Thyroid gland (tissue), 4 donors: ENCODE measurements around the gene IFI27. TPM values are rescaled to one million over a fixed set of nuclear protein-coding genes. Genes with fewer than 3 reads are reported as not detected.

Experiments
- DNase-seq, 2 donors: peaks; one replicate each; pipeline ENCODE4 v3.0.0-alpha.2; 2019
- H3K27ac ChIP-seq, 3 donors: fragments of 200-600 bp; sonication (generic); 1 replicate in 2 of 3; 2 replicates in 1 of 3; pipeline ENCODE4 v1.5.1; 2016 to 2019; ENCODE audit warnings: mild to moderate bottlenecking in 1 of 3, moderate library complexity in 1 of 3
- H3K27me3 ChIP-seq: fragments of 200-600 bp; sonication (generic); one replicate; pipeline ENCODE4 v1.5.1; 2019
- H3K36me3 ChIP-seq, 2 donors: fragments of 200-600 bp; sonication (generic); one replicate each; pipeline ENCODE4 v1.5.1; 2016 to 2019
- H3K4me1 ChIP-seq, 2 donors: fragments of 200-600 bp; sonication (generic); one replicate each; pipeline ENCODE4 v1.5.1; 2017 to 2019
- H3K4me3 ChIP-seq, 3 donors: fragments of 200-600 bp; sonication (generic); replicated peaks in 1 of 3; 1 replicate in 2 of 3; 2 replicates in 1 of 3; pipeline ENCODE4 v1.5.1; 2016; ENCODE audit warnings: mild to moderate bottlenecking in 1 of 3
- H3K9me3 ChIP-seq: fragments of 200-600 bp; sonication (generic); one replicate; pipeline ENCODE4 v1.5.1; 2017
- POLR2A ChIP-seq, 2 donors: fragments of 450-650 bp; IDR thresholded peaks; one replicate each; pipeline ENCODE4 v1.6.1; 2017; ENCODE audit warnings: antibody characterized with exemption in 2 of 2, mild to moderate bottlenecking in 2 of 2, moderate library complexity in 1 of 2
- WGBS, 2 donors: methylation state at CpG; one replicate each; pipeline ENCODE4 v1.1.5; 2017; 5-methylcytosine and 5-hydroxymethylcytosine counted together
- intact Hi-C: fragments of 100-400 bp; cut with DNase I; formaldehyde crosslinking; loops from one replicate; pipeline ENCODE4 v1.15.1; 2023
- total RNA-seq, 4 donors: library from RNA; depleted of rRNA; stranded (reverse); fragments of >200 nt; gene quantifications; one replicate each; pipeline ENCODE4 v1.2.3, GENCODE V29; 2016
- TF ChIP-seq, protein P1 (sequence below), 6 experiments: fragments of 200-600 bp in 3 of 6; fragments of 450-650 bp in 3 of 6; sonication (generic) in 3 of 6; IDR thresholded peaks; one replicate each; pipeline ENCODE4 v1.5.1; 2016 to 2019; ENCODE audit warnings: antibody characterized with exemption in 6 of 6, mild to moderate bottlenecking in 2 of 6, inconsistent platforms in 1 of 6, moderate library complexity in 1 of 6

IFI27 gene
- total RNA-seq, 4 donors from 2014 or later, result 40.8 to 111 (median 81.3) TPM

DNA sequence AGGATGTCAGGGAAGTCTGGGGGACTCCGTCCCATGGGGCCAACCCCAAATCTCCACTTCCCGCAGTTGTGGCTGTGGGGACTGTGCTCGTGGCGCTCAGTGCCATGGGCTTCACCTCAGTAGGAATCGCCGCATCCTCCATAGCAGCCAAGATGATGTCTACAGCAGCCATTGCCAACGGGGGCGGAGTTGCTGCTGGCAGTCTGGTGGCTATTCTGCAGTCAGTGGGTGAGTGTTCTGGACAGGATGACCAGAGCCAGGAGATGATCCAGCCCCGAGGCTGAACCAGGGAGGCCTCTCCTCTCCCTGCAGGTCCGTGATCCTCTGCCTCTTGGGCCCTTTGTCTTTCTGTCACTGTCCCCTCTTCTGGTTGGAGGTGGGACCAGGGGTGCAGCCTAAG lies 8.8 kb upstream of the IFI27 start:
- no peaks in the 10 kb centered on the region for H3K9me3 ChIP-seq
- no peaks in the 10 kb centered on the region for H3K36me3 ChIP-seq
- no peak overlapping the region for H3K4me3 ChIP-seq
- H3K27ac ChIP-seq, result no peak overlapping the region
- TF ChIP-seq POLR2A (IDR thresholded peaks at IDR 0.05), result no peak
- TF ChIP-seq, protein P1, sequence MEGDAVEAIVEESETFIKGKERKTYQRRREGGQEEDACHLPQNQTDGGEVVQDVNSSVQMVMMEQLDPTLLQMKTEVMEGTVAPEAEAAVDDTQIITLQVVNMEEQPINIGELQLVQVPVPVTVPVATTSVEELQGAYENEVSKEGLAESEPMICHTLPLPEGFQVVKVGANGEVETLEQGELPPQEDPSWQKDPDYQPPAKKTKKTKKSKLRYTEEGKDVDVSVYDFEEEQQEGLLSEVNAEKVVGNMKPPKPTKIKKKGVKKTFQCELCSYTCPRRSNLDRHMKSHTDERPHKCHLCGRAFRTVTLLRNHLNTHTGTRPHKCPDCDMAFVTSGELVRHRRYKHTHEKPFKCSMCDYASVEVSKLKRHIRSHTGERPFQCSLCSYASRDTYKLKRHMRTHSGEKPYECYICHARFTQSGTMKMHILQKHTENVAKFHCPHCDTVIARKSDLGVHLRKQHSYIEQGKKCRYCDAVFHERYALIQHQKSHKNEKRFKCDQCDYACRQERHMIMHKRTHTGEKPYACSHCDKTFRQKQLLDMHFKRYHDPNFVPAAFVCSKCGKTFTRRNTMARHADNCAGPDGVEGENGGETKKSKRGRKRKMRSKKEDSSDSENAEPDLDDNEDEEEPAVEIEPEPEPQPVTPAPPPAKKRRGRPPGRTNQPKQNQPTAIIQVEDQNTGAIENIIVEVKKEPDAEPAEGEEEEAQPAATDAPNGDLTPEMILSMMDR (IDR thresholded peaks at IDR 0.05), result no peak
- intact Hi-C loops, result no loop called here
- WGBS, 2 donors, result 91 to 92% methylated on average over 6 to 10 of the region's 10 CpGs
- H3K27me3 ChIP-seq, result no peaks in the 10 kb centered on the region
- DNase-seq, result no peak
- no peaks in the 10 kb centered on the region for H3K4me1 ChIP-seq

DNA sequence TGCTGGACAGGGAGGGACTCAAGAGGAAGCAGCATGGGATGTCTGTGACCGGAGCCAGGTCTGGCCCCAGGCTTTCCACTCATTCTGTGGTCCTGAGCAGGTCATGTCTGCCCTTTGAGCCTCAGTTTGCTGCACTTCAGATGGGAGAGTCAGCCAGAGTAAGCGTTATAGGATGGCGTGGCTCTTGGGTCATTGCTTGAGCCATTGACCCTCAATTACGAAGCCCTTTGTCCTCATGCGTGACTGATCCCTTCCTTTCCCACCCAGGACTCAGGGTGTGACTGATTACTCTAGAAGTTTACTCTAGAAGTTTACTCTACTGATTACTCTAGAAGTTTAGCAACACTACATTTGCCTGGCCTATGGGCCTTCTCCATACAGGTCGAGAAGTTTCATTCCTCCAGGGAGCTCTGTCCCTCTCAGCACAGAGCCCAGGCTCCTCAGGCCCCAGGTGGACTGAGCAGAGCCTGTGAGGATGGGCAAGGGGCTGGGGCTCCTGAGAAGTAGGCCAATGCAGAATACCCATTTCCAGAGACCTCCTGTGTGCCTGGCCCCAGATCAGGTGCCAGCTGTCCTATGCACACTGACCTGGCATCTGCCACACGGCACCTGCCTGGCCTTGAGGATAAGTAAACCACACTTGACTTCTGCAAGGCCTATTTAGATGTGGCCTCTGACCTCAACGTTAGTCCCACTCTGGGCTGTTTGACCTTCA lies 7.6 kb upstream of the IFI27 start:
- Histone ChIP-seq H3K27me3 (no peaks in the 10 kb centered on the region), H3K9me3 (no peaks in the 10 kb centered on the region), H3K36me3 (no peaks in the 10 kb centered on the region), H3K4me1 (no peaks in the 10 kb centered on the region), H3K27ac (no peak overlapping the region), H3K4me3 (no peak overlapping the region)
- no peak for DNase-seq
- 90 to 93% methylated on average over 7 to 8 of the region's 8 CpGs for WGBS, 2 donors
- intact Hi-C loops, result no loop called here
- TF ChIP-seq, protein P1 (IDR thresholded peaks at IDR 0.05), result no peak
- TF ChIP-seq POLR2A (IDR thresholded peaks at IDR 0.05), result no peak

DNA sequence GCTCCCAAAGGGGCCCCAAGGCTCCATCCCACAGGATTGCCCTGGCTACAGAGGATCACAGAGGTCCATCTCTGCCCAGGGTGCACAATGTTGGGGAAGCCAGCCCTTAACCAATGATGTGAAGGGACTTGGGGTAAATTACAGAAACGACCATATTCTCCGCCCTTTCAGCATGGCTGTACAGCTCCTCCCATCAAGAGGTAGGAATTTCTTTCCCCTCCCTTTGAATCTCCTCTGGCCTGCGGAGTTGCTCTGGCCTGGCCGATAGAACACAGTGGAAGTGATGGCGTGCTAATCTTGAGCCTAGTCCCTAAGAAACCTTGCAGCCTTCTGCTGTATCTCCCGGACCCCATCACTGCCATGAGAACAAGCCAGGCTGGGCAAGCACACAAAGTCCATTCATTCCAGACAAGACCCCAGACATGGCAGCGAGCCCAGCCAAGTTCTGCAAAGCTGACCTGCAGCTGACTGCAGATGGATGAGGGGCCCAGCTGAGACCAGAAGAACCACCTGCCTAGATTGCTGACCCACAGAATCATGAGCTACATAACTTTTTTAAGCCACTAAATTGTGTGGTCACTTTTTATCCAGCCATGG lies 6.9 kb upstream of the IFI27 start:
- no peak for DNase-seq
- Histone ChIP-seq H3K9me3 (no peaks in the 10 kb centered on the region), H3K4me1 (no peaks in the 10 kb centered on the region), H3K27me3 (no peaks in the 10 kb centered on the region), H3K36me3 (no peaks in the 10 kb centered on the region), H3K4me3 (no peak overlapping the region), H3K27ac (no peak overlapping the region)
- 76 to 83% methylated on average over 7 of the region's 7 CpGs for WGBS, 2 donors
- TF ChIP-seq, protein P1 (IDR thresholded peaks at IDR 0.05), result no peak
- no peak for TF ChIP-seq POLR2A (IDR thresholded peaks at IDR 0.05)
- intact Hi-C loops, result no loop called here

DNA sequence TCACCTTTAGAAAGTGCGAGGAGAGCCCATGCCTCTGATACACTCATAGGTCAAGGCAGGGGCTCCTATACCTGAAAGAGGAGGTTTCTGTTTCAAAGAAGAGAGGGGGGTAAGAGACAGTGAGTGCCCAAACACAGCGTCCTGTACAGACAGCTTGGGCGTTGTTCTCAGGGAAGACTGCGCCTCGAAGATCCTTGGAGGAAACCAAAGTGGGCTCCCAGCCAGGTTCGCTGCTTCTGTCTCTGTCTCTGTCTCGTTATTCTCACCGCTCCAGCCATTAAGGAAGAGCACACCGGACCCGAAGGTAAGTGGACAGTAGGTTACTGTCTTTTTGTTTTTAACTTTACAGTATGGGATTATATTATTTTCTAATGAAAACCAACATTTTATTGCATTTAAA lies 5.8 kb upstream of the IFI27 start:
- no peak overlapping the region for H3K4me3 ChIP-seq
- no peaks in the 10 kb centered on the region for H3K36me3 ChIP-seq
- DNase-seq, result no peak
- TF ChIP-seq POLR2A (IDR thresholded peaks at IDR 0.05), result no peak
- TF ChIP-seq, protein P1 (IDR thresholded peaks at IDR 0.05), result no peak
- intact Hi-C loops, result no loop called here
- no peaks in the 10 kb centered on the region for H3K9me3 ChIP-seq
- no peak overlapping the region for H3K27ac ChIP-seq
- peaks cover 0 to 2% of the 10 kb centered on the region in 2 donors for H3K4me1 ChIP-seq
- 84 to 85% methylated on average over 10 of the region's 10 CpGs for WGBS, 2 donors
- H3K27me3 ChIP-seq, result no peaks in the 10 kb centered on the region

DNA sequence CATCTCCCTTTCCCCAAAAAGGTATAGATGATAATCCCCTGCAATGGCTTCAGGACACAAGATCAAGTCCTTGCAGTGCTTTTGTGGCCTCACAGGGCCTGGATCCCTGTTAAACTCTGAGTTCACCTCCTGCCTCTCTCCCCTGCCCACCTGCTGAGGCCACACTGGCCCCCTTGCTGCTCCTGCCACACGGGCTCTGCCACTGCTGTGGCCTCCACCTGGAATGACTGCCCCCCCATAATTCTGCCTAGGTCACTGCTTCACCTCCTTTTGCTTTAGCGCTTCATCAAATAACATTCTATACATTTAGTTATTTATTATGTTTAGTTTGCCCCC lies 653 bp upstream of the IFI27 start:
- Histone ChIP-seq H3K4me1 (peaks cover 0 to 11% of the 10 kb centered on the region in 2 donors), H3K4me3 (no peak overlapping the region), H3K27ac (peak overlapping the region in 2 of 3 donors; percentile 54 to 67), H3K36me3 (no peaks in the 10 kb centered on the region), H3K27me3 (no peaks in the 10 kb centered on the region), H3K9me3 (no peaks in the 10 kb centered on the region)
- DNase-seq, result no peak
- TF ChIP-seq POLR2A (IDR thresholded peaks at IDR 0.05), result no peak
- TF ChIP-seq, protein P1 (IDR thresholded peaks at IDR 0.05), result no peak
- 95 to 98% methylated on average over 2 of the region's 2 CpGs for WGBS, 2 donors
- intact Hi-C loops, result no loop called here
